ENCODE measurements around the gene CTNNBL1. TPM values are rescaled to one million over a fixed set of nuclear protein-coding genes. Genes with fewer than 3 reads are reported as not detected.

CTNNBL1 gene
- total and polyA plus RNA-seq, 2 donors (not counting 3 experiments of a cell fraction or from before 2014, with no cell fraction given), result 20.8 to 60.2 TPM

GRCh38 chr20:37841971-37842370, 148.1 kb downstream of the CTNNBL1 start:
- H3K4me3 ChIP-seq (replicated peaks in 1 of 3; ENCODE audit: insufficient read depth in 1 of 3, low read depth in 1 of 3, low read length in 3 of 3), result no peak overlapping the region
- DNase-seq (ENCODE audit: low read depth, low spot score) (no peak), FAIRE-seq (no peak)
- CTCF ChIA-PET, result no interaction called here
- BruUV-seq (replicated peaks), result no TSS peak
- no peak overlapping the region for H3K4me2 ChIP-seq (ENCODE audit: insufficient read depth, low read length)
- no peak for TF ChIP-seq FOS (IDR thresholded peaks at IDR 0.05; ENCODE audit: borderline replicate concordance, insufficient read depth, low read length)
- no peak for TF ChIP-seq POLR2A (IDR thresholded peaks at IDR 0.05; ENCODE audit: low read depth, low read length)
- TF ChIP-seq POLR2AphosphoS5 (IDR thresholded peaks at IDR 0.05; ENCODE audit: insufficient read depth, low read depth, low read length), result no peak
- no peak for TF ChIP-seq CTCF (IDR thresholded peaks at IDR 0.05; ENCODE audit: extremely low read depth in 1 of 2, insufficient read depth in 1 of 2, low read depth in 1 of 2, low read length in 2 of 2)
- TF ChIP-seq MYC (IDR thresholded peaks at IDR 0.05; ENCODE audit: low read depth, low read length), result no peak
- TF ChIP-seq JUN (IDR thresholded peaks at IDR 0.05; ENCODE audit: borderline replicate concordance, insufficient read depth, insufficient read length, low read depth), result no peak
- no peak for TF ChIP-seq EZH2 (IDR thresholded peaks at IDR 0.05; ENCODE audit: borderline replicate concordance, low read depth, low read length, severe bottlenecking)
- no peak for TF ChIP-seq GATA2 (IDR thresholded peaks at IDR 0.05; ENCODE audit: insufficient read depth, insufficient read length, low read depth, low read length)
- no peak for TF ChIP-seq MAX (IDR thresholded peaks at IDR 0.05; ENCODE audit: insufficient read depth, insufficient read length)
- no peak overlapping the region for H3K9ac ChIP-seq (replicated peaks; ENCODE audit: extremely low read depth, insufficient read depth, low read length)
- dilution Hi-C loops (cut with MboI; ENCODE audit: extremely low pct_ligation_motif_present, low sequenced_read_pairs), result no loop called here
- no peaks in the 10 kb centered on the region for H3K27me3 ChIP-seq (ENCODE audit: control insufficient read depth in 2 of 2, insufficient read depth in 2 of 2, low read length in 2 of 2)
- no peaks in the 10 kb centered on the region for H3K79me2 ChIP-seq (ENCODE audit: control insufficient read depth, insufficient read depth, low read length)
- no peak overlapping the region for H2AFZ ChIP-seq (ENCODE audit: low read depth, low read length)
- H4K20me1 ChIP-seq (replicated peaks; ENCODE audit: control insufficient read depth, extremely low read depth, insufficient read depth, low read length), result no peaks in the 10 kb centered on the region
- H3K36me3 ChIP-seq (ENCODE audit: control insufficient read depth in 2 of 2, extremely low read depth in 1 of 2, insufficient read depth in 2 of 2, low read length in 2 of 2), result peaks cover 0 to 3% of the 10 kb centered on the region in 2 experiments
- intact Hi-C loops (cut with micrococcal nuclease), result no loop called here
- H3K9me3 ChIP-seq (replicated peaks; ENCODE audit: control insufficient read depth, insufficient read depth, low read length), result no peaks in the 10 kb centered on the region
- H3K4me1 ChIP-seq (ENCODE audit: control insufficient read depth, extremely low read depth, insufficient read depth, low read length), result no peaks in the 10 kb centered on the region
- POLR2A ChIA-PET, result no interaction called here
- no peaks in the 10 kb centered on the region for H3K9me1 ChIP-seq (replicated peaks; ENCODE audit: control insufficient read depth, extremely low read depth, insufficient read depth, low read length)
- H3K27ac ChIP-seq (ENCODE audit: insufficient read depth, low read depth, low read length), result no peak overlapping the region
